Measurements from ENCODE around the gene EPHA10.
"Not testable (repeated sequence)": the region's sequence is repeated elsewhere in the genome, so short reads cannot be mapped to it uniquely, and the experiment has no call there.

EPHA10 gene

GRCh38 chr1:37767488-37767887 lies 2.6 kb upstream of the EPHA10 start:
- DNase-seq = no peak

- DNase-seq = no peak
These were observed 1.2 kb upstream of the EPHA10 start for GRCh38 chr1:37765916-37766664.

- DNase-seq = peak in 1 of 2 donors; percentile 10
These were observed 500 bp downstream of the EPHA10 start for GRCh38 chr1:37764414-37764825.

- DNase-seq = no peak
These were observed 1.0 kb downstream of the EPHA10 start for GRCh38 chr1:37763791-37764413.

GRCh38 chr1:37762516-37762915 lies 2.4 kb downstream of the EPHA10 start:
- DNase-seq = no peak

- DNase-seq = no peak
These were observed 3.4 kb downstream of the EPHA10 start for GRCh38 chr1:37761416-37762095.

- no peak for DNase-seq
These were observed 5.5 kb downstream of the EPHA10 start for GRCh38 chr1:37759451-37759850.

- no peak for DNase-seq
These were observed 8.9 kb downstream of the EPHA10 start for GRCh38 chr1:37755951-37756560.

- no peak for DNase-seq
These were observed 9.6 kb downstream of the EPHA10 start for GRCh38 chr1:37755290-37755689.

- DNase-seq = no peak
These were observed 11.2 kb downstream of the EPHA10 start for GRCh38 chr1:37753473-37754321.

GRCh38 chr1:37752583-37753471 lies 12.1 kb downstream of the EPHA10 start:
- peak in 1 of 2 donors; percentile 2 for DNase-seq

GRCh38 chr1:37752213-37752582 lies 12.7 kb downstream of the EPHA10 start:
- DNase-seq = no peak

- DNase-seq = no peak
These were observed 16.4 kb downstream of the EPHA10 start for GRCh38 chr1:37748565-37748964.

- DNase-seq = no peak
These were observed 18.1 kb downstream of the EPHA10 start for GRCh38 chr1:37746806-37747205.

GRCh38 chr1:37741662-37742061 lies 23.3 kb downstream of the EPHA10 start:
- DNase-seq = no peak

- no peak for DNase-seq
These were observed 23.8 kb downstream of the EPHA10 start for GRCh38 chr1:37741130-37741529.

GRCh38 chr1:37739222-37739621 lies 25.7 kb downstream of the EPHA10 start:
- DNase-seq = no peak

- not testable (repeated sequence) for DNase-seq
These were observed 26.3 kb downstream of the EPHA10 start for GRCh38 chr1:37738619-37739018.

GRCh38 chr1:37737975-37738374 lies 26.9 kb downstream of the EPHA10 start:
- DNase-seq = not testable (repeated sequence)

- no peak for DNase-seq
These were observed 30.0 kb downstream of the EPHA10 start for GRCh38 chr1:37734629-37735591.

Data from CD4-positive, alpha-beta T cell treated with Interferon alpha-2 for 1 hour (primary cell).